GM21737 (cell line): ENCODE measurements around the gene NFX1.
"Not testable (repeated sequence)": the region's sequence is repeated elsewhere in the genome, so short reads cannot be mapped to it uniquely, and the experiment has no call there.

ENCODE experiments used
- ATAC-seq: cut with Tn5 transposase; IDR thresholded peaks from one replicate; pipeline ENCODE4 v1.9.1; 2021; ENCODE audit warnings: mild to moderate bottlenecking, moderate library complexity; ENCODE audit not compliant: unreplicated experiment

The NFX1 gene

DNA sequence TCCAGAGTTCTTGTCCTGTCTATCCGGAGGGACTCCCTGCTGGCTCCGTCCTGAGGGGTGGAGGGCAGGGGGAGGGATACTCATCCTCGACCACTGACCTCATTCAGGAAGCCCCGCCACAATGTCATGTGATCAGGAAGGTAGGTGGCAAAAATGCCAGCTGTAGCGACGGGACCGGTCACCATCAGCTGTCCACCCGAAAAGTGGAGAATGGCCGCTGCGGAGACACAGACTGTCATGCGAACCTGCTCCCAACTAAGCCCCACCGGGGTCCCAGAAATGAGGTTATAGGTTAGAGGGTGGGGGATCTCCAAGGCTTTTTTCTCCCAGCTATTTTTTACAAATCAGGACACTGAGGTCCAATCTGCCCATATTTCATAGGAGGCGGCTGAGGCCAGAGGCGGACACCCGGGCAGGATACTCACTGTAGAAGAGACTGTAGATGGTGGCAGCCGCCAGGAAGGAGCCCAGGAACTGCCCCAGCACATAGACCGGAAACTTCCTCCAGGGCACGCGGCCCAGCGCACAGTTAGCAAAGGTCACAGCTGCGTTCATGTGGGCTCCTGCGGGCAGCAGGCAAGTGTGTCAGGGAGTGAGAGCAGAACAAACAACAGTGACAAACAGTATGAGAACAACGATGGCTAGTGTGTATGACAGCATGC is 95.8 kb downstream of the NFX1 start:
- not testable (repeated sequence) for ATAC-seq

DNA sequence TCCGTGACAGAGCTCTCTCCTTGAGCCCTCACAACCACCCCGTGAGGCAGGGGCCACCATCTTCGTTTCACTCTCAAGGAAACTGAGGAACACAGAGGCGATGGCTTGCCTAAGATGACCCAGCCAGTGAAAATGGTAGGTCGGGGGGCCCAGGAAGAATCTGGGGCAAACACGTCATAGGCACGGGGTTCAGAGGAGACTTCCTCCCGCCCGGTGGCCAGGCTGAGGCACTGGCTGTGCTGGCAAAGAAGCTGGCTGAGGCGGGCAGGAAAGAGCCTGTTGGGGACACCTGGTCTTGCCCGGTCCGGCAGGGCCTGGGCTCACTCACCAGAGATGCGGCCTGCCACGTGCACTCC is 96.3 kb downstream of the NFX1 start:
- not testable (repeated sequence) for ATAC-seq

DNA sequence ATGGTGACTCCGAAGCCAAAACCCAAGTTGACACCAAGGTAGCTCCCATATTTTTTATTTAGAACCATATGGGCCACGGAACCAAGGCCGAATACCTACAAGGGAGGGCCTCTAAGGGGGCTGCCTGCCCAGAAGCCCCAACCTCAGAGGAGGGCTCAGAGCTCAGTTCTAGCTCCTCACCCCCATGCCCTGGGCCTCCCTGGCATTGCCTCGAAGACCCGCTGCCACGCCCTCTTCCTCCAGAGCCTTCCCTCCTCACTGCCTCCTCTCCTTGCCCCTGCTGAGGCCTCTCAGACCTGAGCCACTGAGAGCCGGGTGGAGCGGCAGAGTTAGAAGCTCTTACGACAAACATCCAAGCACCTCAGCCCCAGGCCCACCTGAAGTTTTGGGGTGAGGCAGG is 96.7 kb downstream of the NFX1 start:
- not testable (repeated sequence) for ATAC-seq

DNA sequence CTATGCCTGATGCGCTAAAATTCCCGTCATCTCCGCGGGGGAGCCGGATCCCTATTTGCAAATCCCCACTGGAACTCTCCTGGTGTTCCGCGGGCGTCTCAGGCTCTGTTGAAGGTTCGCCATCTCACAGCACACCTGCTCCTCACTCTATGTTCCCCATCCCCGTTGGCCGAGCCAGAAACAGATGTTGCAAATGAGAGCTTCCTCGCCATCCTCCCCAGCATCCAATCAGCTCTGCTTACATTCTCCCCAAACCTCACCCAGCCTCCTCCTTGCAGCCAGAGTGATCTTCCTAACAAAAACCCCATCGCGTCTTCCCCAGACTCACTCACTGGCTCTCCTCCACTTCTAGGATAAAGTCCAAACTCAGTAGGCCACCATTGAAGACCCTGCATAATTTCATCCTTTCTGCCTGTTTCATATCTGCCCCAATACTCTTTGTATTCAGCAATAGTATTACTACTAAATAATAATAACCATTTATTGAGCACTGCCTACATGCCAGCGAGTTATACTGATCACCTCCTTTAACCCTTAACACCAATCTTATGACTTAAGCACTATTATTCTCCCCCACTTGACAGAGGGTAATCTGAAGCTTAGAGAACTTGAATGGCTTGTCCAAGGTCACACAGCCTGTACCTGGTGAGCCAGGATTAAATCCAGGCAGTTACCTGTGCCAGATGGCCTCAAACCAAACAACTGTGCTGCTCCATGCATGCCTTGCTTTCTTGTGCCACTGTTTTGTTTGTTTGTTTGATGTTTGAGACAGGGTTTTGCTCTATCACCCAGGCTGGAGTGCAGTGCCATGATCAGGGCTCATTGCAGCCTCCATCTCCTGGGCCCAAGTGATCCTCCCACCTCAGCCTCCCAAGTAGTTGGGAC is 98.0 kb downstream of the NFX1 start:
- ATAC-seq: no peak

DNA sequence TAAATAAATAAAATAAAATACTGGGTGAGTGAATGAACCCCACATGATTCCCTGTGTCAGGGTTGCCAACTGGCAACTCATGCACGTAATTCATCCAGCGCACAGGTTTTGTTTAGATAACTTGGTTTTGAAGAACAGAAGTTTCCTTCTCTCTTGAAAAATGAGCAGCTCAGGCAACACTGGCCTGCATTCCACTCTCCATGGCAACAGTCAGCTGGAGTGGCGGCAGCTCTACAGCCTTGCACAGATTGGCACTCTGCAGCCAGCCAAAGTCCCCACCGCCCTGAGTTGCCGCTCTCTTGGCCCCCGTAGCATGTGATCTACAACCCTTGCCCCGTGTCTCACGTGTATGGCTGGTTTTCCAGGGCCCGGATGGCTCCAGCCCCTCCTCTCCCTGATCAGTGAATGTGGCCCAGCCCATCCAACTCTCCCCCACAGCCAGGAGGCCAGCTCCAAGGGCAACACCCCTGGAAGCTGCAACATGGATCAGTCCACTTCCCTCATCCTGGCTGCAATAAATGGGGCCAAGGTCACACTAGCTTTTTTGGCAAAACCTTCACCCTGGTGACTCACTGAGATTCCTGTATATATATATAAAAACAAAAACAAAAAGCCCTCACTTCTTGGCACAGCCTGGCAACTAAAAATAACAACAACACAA is 100.9 kb downstream of the NFX1 start:
- not testable (repeated sequence) for ATAC-seq

DNA sequence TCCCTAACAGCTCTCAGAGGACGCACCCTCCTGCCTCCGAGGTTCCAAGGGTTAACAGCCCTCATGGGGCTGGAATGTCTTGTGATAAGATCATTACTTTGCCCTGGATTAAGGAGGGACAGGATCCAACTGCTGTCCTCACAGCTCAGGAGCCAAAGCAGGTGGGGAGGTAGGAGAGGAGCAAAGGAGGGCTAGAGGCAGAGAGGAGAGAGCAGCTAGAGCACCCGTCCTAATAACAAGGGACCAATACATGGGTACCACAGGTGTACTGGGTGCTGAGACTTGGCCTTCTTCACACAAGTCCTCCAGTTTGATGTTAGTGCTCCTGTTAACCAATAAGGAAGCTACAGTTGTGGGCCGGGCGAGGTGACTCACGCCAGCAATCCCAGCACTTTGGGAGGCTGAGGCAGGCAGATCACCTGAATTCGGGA is 102.3 kb downstream of the NFX1 start:
- not testable (repeated sequence) for ATAC-seq

DNA sequence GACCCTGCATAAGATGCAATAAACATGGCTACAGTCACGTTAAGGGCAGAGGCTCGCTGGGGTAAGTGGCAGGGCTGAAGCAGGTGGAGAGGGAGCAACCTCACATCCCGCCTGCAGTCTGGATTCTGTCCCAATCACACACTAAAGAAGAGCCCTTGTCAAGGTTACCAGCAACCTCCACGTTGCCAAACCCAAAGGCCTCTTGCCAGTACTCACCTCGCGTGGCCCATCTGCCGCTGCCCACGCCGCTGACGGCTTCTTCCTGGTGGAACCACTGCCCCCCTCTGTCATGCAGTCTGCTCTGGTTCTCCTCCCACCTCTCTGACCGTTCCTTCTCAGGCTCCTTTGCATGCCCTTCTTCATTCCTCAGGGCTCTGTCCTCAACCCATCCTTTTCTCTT is 103.3 kb downstream of the NFX1 start:
- ATAC-seq: no peak

DNA sequence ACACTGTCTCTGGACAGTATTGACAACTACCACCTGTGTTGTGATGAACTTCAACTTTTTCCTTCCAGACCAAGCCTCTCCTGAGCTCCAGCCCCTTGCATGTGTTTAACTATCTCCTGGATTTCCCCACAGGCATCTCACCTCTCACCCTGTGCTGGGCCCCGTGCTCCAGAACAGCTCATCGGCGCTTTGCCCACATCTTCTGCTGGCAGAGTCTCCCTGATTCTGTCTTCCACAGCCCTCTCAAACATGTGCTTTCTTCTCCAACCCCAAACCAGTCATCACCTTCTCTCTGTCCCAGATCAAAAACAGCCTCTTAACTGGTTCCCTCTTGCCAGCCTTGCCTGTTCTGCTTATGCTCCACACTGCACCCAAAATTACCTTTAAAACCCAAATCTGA is 103.7 kb downstream of the NFX1 start:
- ATAC-seq: not testable (repeated sequence)

DNA sequence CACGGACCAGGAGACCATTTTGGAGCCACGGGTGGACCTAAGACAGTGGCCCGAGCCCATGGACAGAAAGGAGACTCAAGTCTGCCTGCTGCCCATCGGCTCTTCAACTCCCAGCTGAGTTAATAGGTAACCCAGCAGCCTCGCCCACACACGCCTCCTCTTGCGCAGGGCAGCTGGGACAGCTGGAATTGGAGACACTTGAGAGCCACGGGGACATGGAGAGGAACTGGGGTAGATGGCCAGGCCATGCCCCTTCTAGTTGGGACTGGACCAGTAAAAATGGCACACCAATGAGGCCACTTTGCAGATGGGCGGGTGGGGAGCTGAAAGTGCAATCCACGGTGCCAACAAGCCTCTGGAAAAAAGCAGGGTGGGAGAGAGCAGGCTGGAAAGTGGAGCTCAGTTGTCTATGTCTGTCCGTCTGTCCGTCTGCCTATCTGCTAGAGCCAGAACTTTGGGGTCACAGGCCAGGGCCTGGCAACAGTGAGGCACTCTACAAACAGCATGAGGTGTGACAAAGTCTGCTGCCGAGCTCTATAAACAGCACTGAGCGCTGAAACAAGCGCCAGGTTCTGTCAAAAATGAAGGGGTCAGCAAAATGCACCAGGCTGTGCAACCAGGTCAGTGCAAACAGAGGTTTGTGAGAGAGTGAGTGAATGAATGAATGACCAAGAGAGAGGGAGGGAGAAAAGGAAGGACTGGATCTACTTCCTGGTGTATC is 105.0 kb downstream of the NFX1 start:
- not testable (repeated sequence) for ATAC-seq

DNA sequence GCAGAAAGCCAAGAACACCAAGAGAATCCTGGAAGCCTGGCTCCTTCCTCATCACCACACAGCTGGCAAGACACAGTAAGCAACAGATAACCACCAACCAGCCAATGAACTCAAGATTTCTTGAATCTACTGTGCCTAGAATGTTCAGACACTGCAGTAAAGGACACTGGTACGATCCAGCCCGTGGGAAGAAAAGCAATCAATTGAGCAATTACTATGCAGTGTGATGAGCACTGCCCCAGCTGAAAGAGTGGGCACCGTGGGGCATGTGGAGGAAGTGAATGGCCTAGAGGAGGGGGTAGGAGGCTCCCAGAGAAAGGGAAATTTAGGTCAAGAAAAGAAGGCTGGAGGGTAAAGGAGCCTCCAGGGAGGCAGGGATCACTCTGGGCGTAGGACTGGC is 107.5 kb downstream of the NFX1 start:
- not testable (repeated sequence) for ATAC-seq

DNA sequence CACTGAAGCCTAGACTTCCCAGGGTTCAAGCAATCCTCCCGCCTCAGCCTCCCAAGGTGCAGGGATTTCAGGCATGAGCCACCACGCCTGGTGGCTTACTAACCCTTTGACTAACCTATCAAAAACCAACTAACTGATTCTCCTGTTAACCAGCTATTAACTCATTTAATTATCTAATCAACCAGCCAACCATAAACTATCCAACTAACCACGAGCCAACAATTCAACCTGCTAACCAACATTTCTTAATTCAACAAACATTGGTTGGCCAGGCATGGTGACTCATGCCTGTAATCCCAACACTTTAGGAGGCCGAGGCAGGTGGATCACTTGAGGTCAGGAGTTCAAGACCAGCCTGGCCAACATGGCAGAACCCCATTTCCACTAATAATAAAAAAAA is 108.7 kb downstream of the NFX1 start:
- not testable (repeated sequence) for ATAC-seq

DNA sequence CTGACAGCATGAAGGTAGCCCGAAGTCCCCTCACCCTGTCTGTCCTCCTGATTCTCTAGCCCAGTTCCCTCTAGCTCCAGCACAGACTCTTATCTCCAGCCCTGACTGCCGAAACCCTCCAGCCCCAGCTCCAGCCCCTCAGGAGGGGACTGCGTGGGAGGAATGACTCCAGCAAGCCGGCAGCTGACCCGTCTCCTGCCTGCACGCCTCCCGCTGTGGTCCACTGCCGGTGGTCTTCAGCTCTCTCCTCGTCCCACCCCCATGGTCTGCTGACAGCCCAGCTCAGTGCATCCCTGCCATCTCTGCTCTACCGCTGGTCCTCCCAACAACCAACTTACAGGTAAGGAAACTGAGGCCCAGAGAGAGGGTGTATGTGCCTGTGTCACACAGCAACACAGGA is 111.5 kb downstream of the NFX1 start:
- not testable (repeated sequence) for ATAC-seq

DNA sequence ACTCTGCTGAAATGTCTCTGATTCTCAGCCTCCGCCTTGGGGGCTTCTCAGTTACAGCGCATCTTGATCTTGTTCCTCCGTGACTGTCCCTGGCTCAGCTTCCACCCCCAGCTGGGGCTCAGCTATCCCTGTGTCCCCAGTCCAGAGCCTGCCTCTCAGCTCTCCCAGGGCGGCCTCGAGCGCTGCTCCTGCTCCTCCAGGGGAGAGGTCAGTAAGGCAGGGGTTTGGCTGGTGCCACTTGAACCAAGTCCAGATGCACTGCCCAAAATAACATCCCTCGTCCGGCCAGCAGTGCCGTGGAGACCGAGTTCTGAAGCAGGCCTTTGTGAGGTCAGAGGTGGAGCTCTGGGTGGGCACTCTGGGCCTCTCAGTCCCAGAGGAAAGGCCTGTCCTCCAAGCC is 112.1 kb downstream of the NFX1 start, which contains the start of gene AQP7:
AQP7 (minus strand) TSS at position 198 of the 400 bp plus-strand sequence. CDS start 1,306 bp downstream, outside the sequence.
- not testable (repeated sequence) for ATAC-seq

DNA sequence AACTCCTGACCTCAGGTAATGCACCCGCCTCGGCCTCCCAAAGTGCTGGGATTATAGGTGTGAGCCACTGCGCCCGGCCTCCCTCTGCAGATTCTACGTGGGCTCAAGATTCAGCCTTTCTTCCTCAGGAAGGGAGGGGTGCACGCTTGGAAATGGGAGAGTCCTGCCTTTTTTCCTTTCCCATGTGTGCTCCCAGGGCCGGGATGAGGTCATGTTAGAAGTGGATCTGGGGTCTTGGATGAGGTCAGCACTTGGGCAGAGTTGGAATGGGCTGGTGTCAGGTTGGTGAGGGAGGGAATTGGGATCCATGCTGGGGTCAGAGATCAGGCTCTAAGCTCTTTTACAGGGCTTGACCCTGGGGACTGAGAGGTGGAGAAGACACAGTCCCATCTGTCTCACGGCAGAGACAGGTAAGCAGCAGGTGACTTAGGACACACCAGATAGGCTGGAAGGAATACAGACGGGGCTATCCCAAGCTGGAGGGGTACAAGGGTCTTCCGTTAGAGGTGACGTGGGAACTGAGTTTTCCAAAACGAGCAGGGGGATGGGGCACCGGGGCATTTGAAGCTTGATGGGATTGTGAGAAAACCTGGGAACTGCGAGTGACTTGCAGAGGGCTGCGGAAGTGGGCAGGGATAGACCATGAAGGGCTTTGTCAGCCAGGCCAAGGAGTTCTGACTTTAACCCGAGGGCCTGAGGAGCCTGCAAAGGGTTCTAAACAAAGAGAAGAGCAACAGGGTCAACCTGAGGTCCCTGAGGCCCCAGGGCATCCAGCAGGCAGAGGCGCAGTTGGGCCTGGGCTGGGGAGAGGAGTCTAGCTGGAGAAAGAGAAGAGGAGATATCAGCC is 113.8 kb downstream of the NFX1 start:
- no peak for ATAC-seq

DNA sequence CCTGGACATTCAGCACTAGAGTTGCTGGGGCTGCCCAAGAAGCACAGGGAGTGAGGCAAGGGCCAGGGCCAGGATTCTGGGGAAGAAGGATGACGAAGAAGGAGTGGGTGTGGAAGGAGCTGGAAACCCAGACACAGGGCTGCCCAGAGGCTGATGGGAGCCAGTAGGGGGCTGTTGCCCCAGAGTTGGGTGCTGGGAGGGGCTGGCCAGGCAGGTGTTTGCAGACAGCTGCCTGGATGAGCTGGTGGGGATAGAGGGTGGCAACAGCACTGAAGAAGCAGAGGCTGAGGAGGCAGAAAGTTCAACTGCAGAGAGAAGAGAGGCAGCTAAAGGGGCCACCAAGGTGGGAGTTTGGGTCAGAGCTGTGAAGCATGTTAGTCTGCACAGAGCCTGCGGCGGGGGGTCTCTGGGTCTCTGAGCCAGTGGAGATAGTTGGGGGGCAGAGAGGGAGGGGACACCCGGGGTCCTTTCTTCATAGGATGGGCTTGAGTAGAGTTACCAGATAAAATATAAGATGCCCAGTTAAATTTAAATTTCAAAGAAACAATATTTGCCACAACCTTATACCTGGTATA is 114.6 kb downstream of the NFX1 start:
- ATAC-seq: no peak

DNA sequence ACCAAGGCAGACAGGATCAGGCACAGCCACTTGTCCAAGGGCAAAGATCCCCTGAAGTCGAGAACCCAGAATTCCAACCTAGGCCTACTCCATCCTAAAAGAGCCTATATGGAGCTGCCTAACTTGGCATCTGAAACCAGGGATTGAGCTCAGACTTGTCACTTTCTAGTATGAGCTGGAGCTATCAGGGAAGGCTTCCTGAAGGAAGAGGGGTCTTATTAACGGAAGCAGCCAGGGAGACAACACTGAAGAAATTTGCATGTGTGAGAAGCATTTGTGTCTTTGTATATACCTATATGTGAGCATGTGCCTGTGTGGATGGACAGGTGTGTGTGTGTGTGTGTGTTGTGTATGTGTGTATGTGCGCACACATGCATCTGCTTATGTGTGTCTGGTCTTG is 116.7 kb downstream of the NFX1 start:
- no peak for ATAC-seq

DNA sequence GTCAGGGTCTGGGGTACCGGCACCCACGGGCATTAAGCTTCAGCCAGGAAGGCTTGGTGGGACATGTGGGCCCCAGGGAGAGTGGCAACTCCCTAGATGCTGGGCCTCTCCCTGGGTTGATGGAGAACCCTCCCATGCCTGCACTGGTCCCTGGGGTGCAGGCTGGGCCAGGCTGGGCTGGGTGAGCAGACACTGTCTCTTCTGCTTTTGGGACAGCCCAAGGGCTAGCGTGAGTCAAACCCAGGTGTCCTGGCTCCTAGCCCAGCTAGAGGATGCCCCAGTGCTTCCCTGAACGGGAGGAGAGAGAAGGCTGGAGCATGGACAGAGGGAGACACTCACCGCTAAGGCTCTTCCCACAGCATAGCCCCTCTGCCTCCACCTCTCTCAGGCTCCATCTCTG is 117.8 kb downstream of the NFX1 start:
- no peak for ATAC-seq

DNA sequence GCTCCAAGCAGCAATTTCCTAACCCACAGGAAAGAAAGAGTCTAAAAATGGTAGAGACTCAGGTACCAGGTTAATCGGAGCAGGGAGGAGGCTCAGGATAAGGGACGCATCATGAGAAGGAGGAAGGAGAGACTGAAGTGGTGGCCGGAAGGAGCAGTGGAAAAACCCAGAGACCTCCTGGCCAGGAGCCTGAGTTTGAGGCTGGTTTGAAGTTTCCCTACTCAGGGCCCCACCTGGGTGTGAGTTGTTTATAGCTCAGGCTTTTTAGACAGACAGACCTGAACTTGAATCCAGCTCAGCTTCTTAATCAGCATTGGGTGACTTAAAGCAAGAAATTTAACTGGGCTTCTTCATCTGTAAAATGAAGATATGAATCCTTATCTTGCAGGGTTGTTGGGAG is 124.0 kb downstream of the NFX1 start:
- ATAC-seq: no peak

DNA sequence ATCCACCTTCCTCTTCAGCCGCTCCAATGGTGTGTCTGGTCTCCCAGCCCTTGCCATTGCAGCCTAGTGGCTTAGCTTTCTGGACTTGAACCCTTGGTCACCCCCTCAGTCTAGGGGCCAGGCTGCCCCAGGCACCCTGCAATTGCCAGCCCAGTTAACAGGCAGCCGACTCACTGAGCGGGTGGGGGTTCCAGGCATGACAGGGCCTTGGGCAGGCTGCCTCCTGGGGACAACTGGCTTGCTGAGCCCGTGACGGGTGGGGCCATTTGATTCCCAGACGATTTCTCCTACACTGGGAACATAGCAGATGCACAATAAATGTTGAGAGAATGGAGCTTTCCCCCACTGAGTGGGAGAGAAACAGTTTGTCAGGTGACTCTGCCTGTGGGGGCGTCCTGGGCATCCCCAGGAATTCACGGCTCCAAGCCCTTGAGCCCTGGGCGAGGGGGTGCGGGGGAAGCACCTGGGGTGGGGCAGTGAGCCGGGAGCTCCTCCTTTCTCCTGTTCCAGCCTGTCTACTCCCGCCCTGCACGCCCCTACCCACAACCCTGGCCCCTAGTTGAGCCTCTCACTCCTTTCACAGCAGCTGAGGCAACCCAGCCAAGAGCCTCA is 124.7 kb downstream of the NFX1 start:
- no peak for ATAC-seq
